ENCODE measurements around the gene ZCCHC14.
A peak's percentile ranks its signal among the peaks of the same experiment; 100 is the strongest.
"Not testable (repeated sequence)": the region's sequence is repeated elsewhere in the genome, so short reads cannot be mapped to it uniquely, and the experiment has no call there.

The ZCCHC14 gene

GRCh38 chr16:87507351-87508069 lies 14.7 kb upstream of the ZCCHC14 start:
- no peak for TF ChIP-seq CTCF (IDR thresholded peaks at IDR 0.05; ENCODE audit: low read depth, low read length)
- DNase-seq (ENCODE audit: low read depth in 2 of 2), result peak in 1 of 2 donors; percentile 31
- H3K4me3 ChIP-seq (replicated peaks in 1 of 2; ENCODE audit: low read depth in 2 of 2, low read length in 2 of 2), result no peak overlapping the region

- TF ChIP-seq CTCF (IDR thresholded peaks at IDR 0.05; ENCODE audit: low read depth, low read length), result no peak
- DNase-seq (ENCODE audit: low read depth in 2 of 2), result no peak
- H3K4me3 ChIP-seq (replicated peaks in 1 of 2; ENCODE audit: low read depth in 2 of 2, low read length in 2 of 2), result no peak overlapping the region
These were observed 13.9 kb upstream of the ZCCHC14 start for GRCh38 chr16:87506423-87507350.

GRCh38 chr16:87505834-87506233 lies 13.0 kb upstream of the ZCCHC14 start:
- H3K4me3 ChIP-seq (replicated peaks in 1 of 2; ENCODE audit: low read depth in 2 of 2, low read length in 2 of 2), result no peak overlapping the region
- no peak for DNase-seq (ENCODE audit: low read depth in 2 of 2)
- no peak for TF ChIP-seq CTCF (IDR thresholded peaks at IDR 0.05; ENCODE audit: low read depth, low read length)

GRCh38 chr16:87503232-87503937 lies 10.6 kb upstream of the ZCCHC14 start:
- H3K4me3 ChIP-seq (replicated peaks in 1 of 2; ENCODE audit: low read depth in 2 of 2, low read length in 2 of 2); DNase-seq (ENCODE audit: low read depth in 2 of 2): not testable (repeated sequence)

GRCh38 chr16:87502308-87502969 lies 9.6 kb upstream of the ZCCHC14 start:
- H3K4me3 ChIP-seq (replicated peaks in 1 of 2; ENCODE audit: low read depth in 2 of 2, low read length in 2 of 2), result no peak overlapping the region
- no peak for TF ChIP-seq CTCF (IDR thresholded peaks at IDR 0.05; ENCODE audit: low read depth, low read length)
- no peak for DNase-seq (ENCODE audit: low read depth in 2 of 2)

- no peak for TF ChIP-seq CTCF (IDR thresholded peaks at IDR 0.05; ENCODE audit: low read depth, low read length)
- no peak overlapping the region for H3K4me3 ChIP-seq (replicated peaks in 1 of 2; ENCODE audit: low read depth in 2 of 2, low read length in 2 of 2)
- no peak for DNase-seq (ENCODE audit: low read depth in 2 of 2)
These were observed 8.3 kb upstream of the ZCCHC14 start for GRCh38 chr16:87501117-87501516.
